HL-60/S4 (cell line): ENCODE results near the gene CMSS1.

Source experiments
- in situ Hi-C: fragments of 300-500 bp; cut with MboI; formaldehyde crosslinking; loops from 2 replicates; pipeline ENCODE4 v1.14.3; 2022; ENCODE audit warnings: low sequenced_read_pairs

Gene CMSS1

GRCh38 chr3:100010087-100010417 is 192.4 kb downstream of the CMSS1 start:
- in situ Hi-C loops = no loop called here

GRCh38 chr3:100018806-100019205 is 201.1 kb downstream of the CMSS1 start:
- in situ Hi-C loops = no loop called here

- in situ Hi-C loops = no loop called here
Observed at GRCh38 chr3:100019719-100020118, 202.1 kb downstream of the CMSS1 start.

GRCh38 chr3:100020876-100021644 is 203.4 kb downstream of the CMSS1 start:
- in situ Hi-C loops = no loop called here

- in situ Hi-C loops = no loop called here
Observed at GRCh38 chr3:100022506-100022905, 204.8 kb downstream of the CMSS1 start.

- in situ Hi-C loops = no loop called here
Observed at GRCh38 chr3:100023150-100023549, 205.5 kb downstream of the CMSS1 start.

GRCh38 chr3:100023595-100023994 is 205.9 kb downstream of the CMSS1 start:
- in situ Hi-C loops = no loop called here

GRCh38 chr3:100024520-100025303 is 207.1 kb downstream of the CMSS1 start:
- in situ Hi-C loops = no loop called here

- in situ Hi-C loops = no loop called here
Observed at GRCh38 chr3:100027321-100027720, 209.7 kb downstream of the CMSS1 start.

- in situ Hi-C loops = no loop called here
Observed at GRCh38 chr3:100029052-100029451, 211.4 kb downstream of the CMSS1 start.

GRCh38 chr3:100029689-100030088 is 212.0 kb downstream of the CMSS1 start:
- in situ Hi-C loops = no loop called here

GRCh38 chr3:100030346-100030745 is 212.7 kb downstream of the CMSS1 start:
- in situ Hi-C loops = no loop called here

- in situ Hi-C loops = no loop called here
Observed at GRCh38 chr3:100030914-100031425, 213.3 kb downstream of the CMSS1 start.

GRCh38 chr3:100032243-100032642 is 214.6 kb downstream of the CMSS1 start:
- in situ Hi-C loops = no loop called here

GRCh38 chr3:100033184-100033583 is 215.5 kb downstream of the CMSS1 start:
- in situ Hi-C loops = no loop called here

- in situ Hi-C loops = no loop called here
Observed at GRCh38 chr3:100033903-100034471, 216.3 kb downstream of the CMSS1 start.

GRCh38 chr3:100039075-100039474 is 221.4 kb downstream of the CMSS1 start:
- in situ Hi-C loops = no loop called here

- in situ Hi-C loops = no loop called here
Observed at GRCh38 chr3:100040451-100041225, 223.0 kb downstream of the CMSS1 start.

- in situ Hi-C loops = no loop called here
Observed at GRCh38 chr3:100041328-100041749, 223.7 kb downstream of the CMSS1 start.

GRCh38 chr3:100042166-100042981 is 224.7 kb downstream of the CMSS1 start:
- in situ Hi-C loops = no loop called here
